GM12878 (cell line): ENCODE data around the gene ACACB. TPM values are rescaled to one million over a fixed set of nuclear protein-coding genes. Genes with fewer than 3 reads are reported as not detected.

Experiments used
- ATAC-seq: fragments of 200-7000 bp; cut with Tn5 transposase; 3 replicates; pipeline ENCODE4 v1.9.1; 2020; ENCODE audit warnings: mild to moderate bottlenecking, moderate library complexity
- BruUV-seq: library from RNA; stranded (reverse); fragments of 400-500 nt; replicated peaks from 2 replicates; lab custom pipeline; 2021; lab: Mats Ljungman, UMichigan
- CTCF ChIA-PET: fragments of 300-600 bp; sonication (Branson Sonifier 250); formaldehyde crosslinking; extraction: SDS; loops from one replicate; lab custom pipeline; 2021; ENCODE audit warnings: inconsistent platforms; lab: Yijun Ruan, JAX
- POLR2A ChIA-PET: fragments of 350-600 bp; formaldehyde crosslinking; extraction: SDS; loops from one replicate; lab custom pipeline; 2021; ENCODE audit warnings: inconsistent platforms; lab: Charles Lee
- RAD21 ChIA-PET: fragments of 300-600 bp; sonication (Branson Sonifier 250); formaldehyde crosslinking; loops from one replicate; lab custom pipeline; 2023; ENCODE audit warnings: antibody characterized with exemption; ENCODE audit not compliant: unreplicated experiment; lab: Charles Lee
- SMC1A ChIA-PET: fragments of 300-600 bp; sonication (Branson Sonifier 250); formaldehyde crosslinking; loops from one replicate; lab custom pipeline; 2023; ENCODE audit not compliant: unreplicated experiment, uncharacterized antibody; lab: Charles Lee
- DNase-seq: peaks from one replicate; pipeline ENCODE4 v3.0.0-alpha.2; 2011; ENCODE audit warnings: low read depth, low spot score
- FAIRE-seq: peaks from 3 replicates; lab custom pipeline; 2011; peaks lifted over from hg19 to GRCh38; lab: Jason Lieb, UNC
- H2AFZ ChIP-seq: 2 replicates; pipeline ENCODE4 v1.6.0; 2011; ENCODE audit warnings: low read depth, low read length, control low read depth; ENCODE audit not compliant: control insufficient read depth
- H3K27ac ChIP-seq: 2 replicates; pipeline ENCODE4 v1.5.1; 2011; ENCODE audit warnings: control low read depth; ENCODE audit not compliant: control insufficient read depth, insufficient read depth
- H3K27me3 ChIP-seq, 2 experiments: replicated peaks in 1 of 2; 2 replicates each; pipeline versions ENCODE4 v1.6.0 to v1.6.1; 2011; ENCODE audit warnings: low read length in 1 of 2; ENCODE audit not compliant: control insufficient read depth in 2 of 2, insufficient read depth in 2 of 2
- H3K36me3 ChIP-seq, 2 experiments: 2 replicates each; pipeline ENCODE4 v1.5.1; 2011; ENCODE audit warnings: low read length in 1 of 2; ENCODE audit not compliant: control insufficient read depth in 2 of 2, insufficient read depth in 2 of 2
- H3K4me1 ChIP-seq: 2 replicates; pipeline ENCODE4 v1.6.1; 2011; ENCODE audit warnings: mild to moderate bottlenecking, low read length, moderate library complexity, mixed read lengths; ENCODE audit not compliant: control insufficient read depth, insufficient read depth
- H3K4me2 ChIP-seq: 2 replicates; pipeline ENCODE4 v1.6.0; 2011; ENCODE audit warnings: control low read depth; ENCODE audit not compliant: control insufficient read depth, insufficient read depth
- H3K4me3 ChIP-seq: fragments of 200-600 bp; sonication (generic); 2 replicates; pipeline ENCODE4 v1.5.1; 2016
- H3K79me2 ChIP-seq: 2 replicates; pipeline ENCODE4 v1.6.0; 2011; ENCODE audit warnings: low read length; ENCODE audit not compliant: control insufficient read depth, insufficient read depth
- H3K9ac ChIP-seq: 2 replicates; pipeline ENCODE4 v1.8.0; 2011; ENCODE audit warnings: low read length, control low read depth, mixed read lengths; ENCODE audit not compliant: control insufficient read depth, insufficient read depth
- H3K9me3 ChIP-seq: replicated peaks from 3 replicates; pipeline ENCODE4 v1.5.1; 2011; ENCODE audit warnings: mild to moderate bottlenecking, low read length; ENCODE audit not compliant: control insufficient read depth, insufficient read depth
- H4K20me1 ChIP-seq: 2 replicates; pipeline ENCODE4 v1.6.0; 2011; ENCODE audit not compliant: control insufficient read depth, insufficient read depth
- ATF7 ChIP-seq: fragments of 450-650 bp; IDR thresholded peaks from 2 replicates; pipeline ENCODE4 v1.6.1; 2016; ENCODE audit warnings: low read depth, mild to moderate bottlenecking
- CBX3 ChIP-seq: fragments of 200-600 bp; sonication (generic); IDR thresholded peaks from 2 replicates; pipeline ENCODE4 v1.6.1; 2016; ENCODE audit warnings: low read depth, borderline replicate concordance
- CREM ChIP-seq: IDR thresholded peaks from 2 replicates; pipeline ENCODE4 v1.6.1; 2014; ENCODE audit warnings: antibody characterized with exemption, low read depth
- EED ChIP-seq: sonication (generic); IDR thresholded peaks from 2 replicates; pipeline ENCODE4 v1.6.1; 2016; ENCODE audit warnings: antibody characterized with exemption, low read depth
- JUNB ChIP-seq: IDR thresholded peaks from 2 replicates; pipeline ENCODE4 v1.6.1; 2016; ENCODE audit warnings: antibody characterized with exemption, mild to moderate bottlenecking
- PAX8 ChIP-seq: fragments of 450-650 bp; IDR thresholded peaks from 2 replicates; pipeline ENCODE4 v1.6.1; 2017; ENCODE audit warnings: mild to moderate bottlenecking, moderate library complexity
- REST ChIP-seq: IDR thresholded peaks from 2 replicates; pipeline ENCODE4 v1.6.1; 2012; ENCODE audit warnings: mild to moderate bottlenecking, low read depth, low read length
- RUNX3 ChIP-seq: IDR thresholded peaks from 2 replicates; pipeline ENCODE4 v1.6.1; 2012; ENCODE audit warnings: low read length, inconsistent platforms
- SKIL ChIP-seq: fragments of 450-650 bp; IDR thresholded peaks from 2 replicates; pipeline ENCODE4 v1.6.1; 2017; ENCODE audit warnings: mild to moderate bottlenecking, low read depth, inconsistent platforms; ENCODE audit not compliant: poor library complexity, severe bottlenecking
- STAT1 ChIP-seq: fragments of 450-650 bp; conservative IDR thresholded peaks from 2 replicates; pipeline ENCODE4 v1.6.1; 2014; ENCODE audit warnings: antibody characterized with exemption, mild to moderate bottlenecking
- WRNIP1 ChIP-seq: IDR thresholded peaks from 2 replicates; pipeline ENCODE4 v1.6.1; 2011; ENCODE audit warnings: low read depth, low read length, improper control_type of control experiment, borderline replicate concordance
- ZNF24 ChIP-seq: fragments of 450-650 bp; IDR thresholded peaks from 2 replicates; pipeline ENCODE4 v1.6.1; 2017; ENCODE audit warnings: antibody characterized with exemption, mild to moderate bottlenecking
- ZZZ3 ChIP-seq: IDR thresholded peaks from 2 replicates; pipeline ENCODE4 v1.6.1; 2011; ENCODE audit warnings: low read depth; ENCODE audit not compliant: control insufficient read depth, insufficient read length
- WGBS: methylation state at CpG from one replicate; pipeline ENCODE4 v1.1.6; 2016; ENCODE audit warnings: low lambda C conversion rate; ENCODE audit not compliant: insufficient replicate concordance, insufficient coverage; ENCODE audit errors: missing lambda C conversion rate; 5-methylcytosine and 5-hydroxymethylcytosine counted together
- in situ Hi-C: fragments of 300-500 bp; cut with MboI; formaldehyde crosslinking; loops from 9 replicates; pipeline ENCODE4 v1.14.3; 2018; ENCODE audit warnings: mixed read lengths
- intact Hi-C: fragments of 100-400 bp; cut with micrococcal nuclease; formaldehyde crosslinking; loops from one replicate; pipeline ENCODE4 v1.14.2; 2022; ENCODE audit not compliant: unreplicated experiment
- polyA plus RNA-seq, 11 experiments: library from polyadenylated mRNA; depleted of rRNA in 4 of 11; unstranded in 6 of 11; stranded (reverse) in 5 of 11; fragments of >200 nt; fragmentation: Nextera tagmentation in 4 of 11; fragmentation: Illumina TruSeq in 1 of 11; extraction: Ambion mirVana in 4 of 11; extraction: Trizol in 1 of 11; gene quantifications; 1 replicate in 1 of 11; 2 replicates in 10 of 11; pipeline versions ENCODE4 v1.2.1 to v1.2.3, GENCODE V29; 2011 to 2016; ENCODE audit warnings: inconsistent platforms in 2 of 11, missing spikeins in 2 of 11, low read depth in 1 of 11
- total RNA-seq, 4 experiments: library from RNA; depleted of rRNA in 3 of 4; stranded (reverse); fragments of >200 nt in 3 of 4; fragmentation: Illumina TruSeq in 1 of 4; extraction: Trizol in 1 of 4; gene quantifications; 2 replicates each; pipeline versions ENCODE4 v1.2.1 to v1.2.3, GENCODE V29; 2013 to 2021
- TF ChIP-seq, protein P1 (sequence below): IDR thresholded peaks from 2 replicates; pipeline ENCODE4 v1.6.1; 2012; ENCODE audit warnings: low read depth, low read length, improper control_type of control experiment

Gene ACACB
- total and polyA plus RNA-seq, 10 of the 15 experiments (the other 5 are each of a cell fraction or from before 2014, with no cell fraction given), result 0.05 to 1.9 (median 0.38) TPM; not detected in 2

GRCh38 chr12:109230193-109230592 is 113.8 kb downstream of the ACACB start:
- no peak for DNase-seq
- ChIA-PET RAD21 (no interaction called here), POLR2A (no interaction called here), SMC1A (no interaction called here), CTCF (no interaction called here)
- no TSS peak for BruUV-seq
- intact Hi-C loops, result no loop called here
- no peak for ATAC-seq
- Histone ChIP-seq H4K20me1 (no peaks in the 10 kb centered on the region), H3K79me2 (no peaks in the 10 kb centered on the region), H3K27me3 (no peaks in the 10 kb centered on the region), H3K4me2 (no peak overlapping the region), H3K36me3 (no peaks in the 10 kb centered on the region), H3K9me3 (no peaks in the 10 kb centered on the region), H3K27ac (no peak overlapping the region), H3K9ac (no peak overlapping the region), H3K4me1 (no peaks in the 10 kb centered on the region), H2AFZ (no peak overlapping the region), H3K4me3 (no peak overlapping the region)
- no peak for FAIRE-seq
- TF ChIP-seq STAT1, result no peak
- TF ChIP-seq CBX3, result no peak
- TF ChIP-seq CREM, result no peak
- TF ChIP-seq, protein P1, sequence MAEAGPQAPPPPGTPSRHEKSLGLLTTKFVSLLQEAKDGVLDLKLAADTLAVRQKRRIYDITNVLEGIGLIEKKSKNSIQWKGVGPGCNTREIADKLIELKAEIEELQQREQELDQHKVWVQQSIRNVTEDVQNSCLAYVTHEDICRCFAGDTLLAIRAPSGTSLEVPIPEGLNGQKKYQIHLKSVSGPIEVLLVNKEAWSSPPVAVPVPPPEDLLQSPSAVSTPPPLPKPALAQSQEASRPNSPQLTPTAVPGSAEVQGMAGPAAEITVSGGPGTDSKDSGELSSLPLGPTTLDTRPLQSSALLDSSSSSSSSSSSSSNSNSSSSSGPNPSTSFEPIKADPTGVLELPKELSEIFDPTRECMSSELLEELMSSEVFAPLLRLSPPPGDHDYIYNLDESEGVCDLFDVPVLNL, result no peak
- in situ Hi-C loops, result no loop called here
- 42% methylated on average over 2 of the region's 2 CpGs for WGBS

DNA sequence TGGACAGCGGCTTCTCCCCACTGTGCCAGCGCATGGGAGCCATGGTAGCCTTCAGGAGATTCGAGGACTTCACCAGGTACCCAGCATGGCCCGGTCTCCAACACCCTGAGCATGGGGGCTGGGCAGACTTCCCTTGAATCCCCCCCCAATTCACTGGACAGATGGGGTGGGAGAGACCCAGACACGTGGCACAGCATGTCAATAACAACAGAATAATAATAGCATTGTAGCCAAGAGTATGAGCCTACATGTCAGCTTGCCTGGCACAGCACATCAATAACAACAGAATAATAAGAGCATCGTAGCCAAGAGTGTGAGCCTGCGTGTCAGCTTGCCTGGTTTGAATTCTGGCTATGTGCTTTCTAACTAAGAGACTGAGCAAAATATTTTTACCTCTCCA is 116.3 kb downstream of the ACACB start:
- H3K4me1 ChIP-seq, result no peaks in the 10 kb centered on the region
- no peaks in the 10 kb centered on the region for H3K27me3 ChIP-seq
- no peak for DNase-seq
- ChIA-PET CTCF (no interaction called here), POLR2A (no interaction called here), SMC1A (no interaction called here), RAD21 (no interaction called here)
- H3K9ac ChIP-seq, result no peak overlapping the region
- whole genome bisulfite sequencing, result 41% methylated on average over 7 of the region's 7 CpGs
- no peaks in the 10 kb centered on the region for H3K79me2 ChIP-seq
- no peaks in the 10 kb centered on the region for H3K9me3 ChIP-seq
- in situ Hi-C loops (no loop called here), intact Hi-C loops (no loop called here)
- H3K27ac ChIP-seq, result no peak overlapping the region
- H3K4me3 ChIP-seq, result no peak overlapping the region
- no peaks in the 10 kb centered on the region for H4K20me1 ChIP-seq
- ATAC-seq, result no peak
- H3K36me3 ChIP-seq, result no peaks in the 10 kb centered on the region
- no peak overlapping the region for H2AFZ ChIP-seq
- no peak overlapping the region for H3K4me2 ChIP-seq
- no peak for FAIRE-seq
- BruUV-seq, result no TSS peak
- no peak for TF ChIP-seq SKIL
- no peak for TF ChIP-seq ATF7
- TF ChIP-seq WRNIP1, result no peak
- TF ChIP-seq RUNX3, result no peak
- TF ChIP-seq ZZZ3, result no peak
- no peak for TF ChIP-seq PAX8
- TF ChIP-seq ZNF24, result no peak
- TF ChIP-seq EED, result no peak
- no peak for TF ChIP-seq JUNB
- TF ChIP-seq REST, result no peak
